Common myeloid progenitor, CD34-positive (primary cell): ENCODE measurements around the gene HTN3. TPM values are rescaled to one million over a fixed set of nuclear protein-coding genes. Genes with fewer than 3 reads are reported as not detected.
"Not testable (repeated sequence)": the region's sequence is repeated elsewhere in the genome, so short reads cannot be mapped to it uniquely, and the experiment has no call there.

Experiments
- CTCF ChIA-PET: fragments of 350-600 bp; sonication (Branson Sonifier 250); formaldehyde crosslinking; loops from one replicate; lab custom pipeline; 2021; ENCODE audit warnings: antibody characterized with exemption; lab: Charles Lee
- POLR2A ChIA-PET: fragments of 350-600 bp; sonication (Branson Sonifier 250); formaldehyde crosslinking; loops from one replicate; lab custom pipeline; 2021; ENCODE audit warnings: antibody characterized with exemption; lab: Charles Lee
- DNase-seq, 3 donors: peaks; one replicate each; pipeline versions ENCODE4 v3.0.0 to v3.0.0-alpha.2; 2013
- H3K27ac ChIP-seq, 2 experiments: 1 replicate in 1 of 2; 2 replicates in 1 of 2; pipeline ENCODE4 v1.7.0; 2013; ENCODE audit warnings: inconsistent platforms in 2 of 2, low read length in 2 of 2, mild to moderate bottlenecking in 2 of 2, low read depth in 1 of 2, moderate library complexity in 1 of 2; ENCODE audit not compliant: severe bottlenecking in 2 of 2, insufficient read depth in 1 of 2, poor library complexity in 1 of 2
- H3K27me3 ChIP-seq, 5 experiments: replicated peaks in 2 of 5; 1 replicate in 3 of 5; 2 replicates in 2 of 5; pipeline versions ENCODE4 v1.6.1 to v1.7.0; 2013; ENCODE audit warnings: low read length in 4 of 5, mild to moderate bottlenecking in 2 of 5, moderate library complexity in 2 of 5, inconsistent platforms in 1 of 5; ENCODE audit not compliant: insufficient read depth in 5 of 5, control insufficient read depth in 4 of 5
- H3K36me3 ChIP-seq, 4 experiments: 1 replicate in 2 of 4; 2 replicates in 2 of 4; pipeline versions ENCODE4 v1.6.1 to v1.7.0; 2013; ENCODE audit warnings: low read length in 3 of 4, control low read depth in 1 of 4, mild to moderate bottlenecking in 1 of 4; ENCODE audit not compliant: control insufficient read depth in 4 of 4, insufficient read depth in 4 of 4
- H3K4me1 ChIP-seq, 4 experiments: 1 replicate in 3 of 4; 2 replicates in 1 of 4; pipeline versions ENCODE4 v1.6.1 to v1.7.1; 2013; ENCODE audit warnings: low read length in 3 of 4, mild to moderate bottlenecking in 3 of 4, control low read depth in 1 of 4, inconsistent platforms in 1 of 4, moderate library complexity in 1 of 4; ENCODE audit not compliant: control insufficient read depth in 4 of 4, insufficient read depth in 4 of 4; ENCODE audit errors: control extremely low read depth in 1 of 4
- H3K4me3 ChIP-seq, 7 experiments: 1 replicate in 4 of 7; 2 replicates in 3 of 7; pipeline versions ENCODE4 v1.5.1 to v1.7.0; 2013; ENCODE audit warnings: mild to moderate bottlenecking in 7 of 7, low read length in 6 of 7, moderate library complexity in 6 of 7, inconsistent platforms in 2 of 7, low read depth in 2 of 7, control low read depth in 1 of 7; ENCODE audit not compliant: insufficient read depth in 4 of 7, control insufficient read depth in 1 of 7; ENCODE audit errors: extremely low read depth in 1 of 7
- H3K9me3 ChIP-seq, 5 experiments: 1 replicate in 4 of 5; 2 replicates in 1 of 5; pipeline versions ENCODE4 v1.6.1 to v1.7.1; 2013; ENCODE audit warnings: low read length in 4 of 5, mild to moderate bottlenecking in 2 of 5, inconsistent platforms in 1 of 5, low read depth in 1 of 5, moderate library complexity in 1 of 5; ENCODE audit not compliant: control insufficient read depth in 4 of 5, insufficient read depth in 2 of 5; ENCODE audit errors: control extremely low read depth in 1 of 5
- WGBS: methylation state at CpG from one replicate; pipeline ENCODE4 v1.1.5; 2013; ENCODE audit not compliant: insufficient coverage; 5-methylcytosine and 5-hydroxymethylcytosine counted together
- polyA plus RNA-seq: library from polyadenylated mRNA; unstranded; fragments of 120-200 nt; gene quantifications from one replicate; pipeline ENCODE4 v1.2.1, GENCODE V29; 2013

Gene HTN3
- not detected for polyA plus RNA-seq

DNA sequence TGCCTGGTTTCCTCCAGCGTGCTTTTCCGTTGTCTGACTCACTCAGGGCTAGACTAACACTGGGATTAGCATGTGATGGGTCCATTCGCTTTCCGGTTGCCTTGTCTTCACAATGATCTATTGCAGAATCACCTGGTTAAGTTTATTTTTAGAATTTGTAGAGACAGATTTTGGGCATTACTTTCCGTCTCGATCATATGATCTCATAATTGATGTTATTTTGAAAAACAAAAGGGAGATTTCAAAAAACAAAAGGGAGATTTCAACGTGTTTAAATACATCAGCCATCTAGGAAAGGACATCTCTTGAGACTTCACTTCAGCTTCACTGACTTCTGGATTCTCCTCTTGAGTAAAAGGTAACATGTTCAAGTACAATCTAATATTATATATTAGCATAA is at the start of gene HTN3:
TSS of gene HTN3 (plus strand) at position 301 of the 400 bp plus-strand sequence. CDS start 2,282 bp downstream, outside the sequence.
- H3K4me3 ChIP-seq, H3K9me3 ChIP-seq, H3K27me3 ChIP-seq, CTCF ChIA-PET, DNase-seq, POLR2A ChIA-PET, H3K4me1 ChIP-seq, H3K36me3 ChIP-seq, H3K27ac ChIP-seq: not testable (repeated sequence)
- WGBS, result 100% methylated on average over 3 of the region's 7 CpGs

DNA sequence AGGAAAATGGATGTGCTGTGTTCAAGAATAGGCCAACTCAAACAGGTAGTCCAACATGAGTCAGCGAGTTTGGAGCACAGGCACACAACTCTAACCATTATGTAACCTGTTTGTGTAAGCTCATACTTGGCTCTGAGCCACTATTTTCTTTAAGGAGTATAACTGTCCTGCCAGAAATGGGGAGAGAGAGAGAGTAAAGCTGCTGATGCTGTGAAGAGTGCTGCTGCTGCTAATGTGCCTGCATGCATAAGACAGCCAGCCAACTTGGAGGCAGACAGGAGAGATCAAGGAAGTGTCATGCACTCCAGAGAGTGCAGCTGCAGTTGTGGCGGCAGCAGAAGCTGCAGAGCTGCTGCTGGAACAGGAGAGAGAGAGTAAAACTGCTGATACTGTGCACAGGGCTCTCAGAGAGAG is 44.2 kb upstream of the HTN3 start:
- H3K9me3 ChIP-seq, result no peaks in the 10 kb centered on the region
- DNase-seq, result no peak
- H3K36me3 ChIP-seq, result no peaks in the 10 kb centered on the region
- H3K4me1 ChIP-seq, result no peaks in the 10 kb centered on the region
- no peak overlapping the region for H3K27ac ChIP-seq
- H3K4me3 ChIP-seq, result no peak overlapping the region
- ChIA-PET POLR2A (no interaction called here), CTCF (no interaction called here)
- H3K27me3 ChIP-seq, result no peaks in the 10 kb centered on the region
- 40% methylated on average over 2 of the region's 2 CpGs for WGBS

DNA sequence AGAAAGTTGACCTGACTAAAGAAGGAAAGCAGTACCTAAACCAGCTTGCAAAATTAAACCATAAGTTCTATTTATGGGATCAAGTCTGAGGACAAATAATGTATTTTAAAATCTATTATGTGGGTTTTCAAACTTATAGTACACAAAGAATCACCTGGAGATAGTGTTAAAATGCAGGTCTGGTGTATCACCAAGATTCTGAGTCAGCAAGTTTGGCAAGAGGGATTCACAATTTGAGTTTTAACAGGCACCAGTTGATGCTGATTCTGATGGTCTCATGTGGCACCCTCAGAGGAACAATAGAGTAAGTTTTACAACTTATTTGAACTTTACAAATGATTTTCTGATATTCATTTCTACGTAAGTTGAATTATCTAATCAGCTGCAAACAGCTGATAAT is 41.6 kb upstream of the HTN3 start:
- H3K36me3 ChIP-seq, result no peaks in the 10 kb centered on the region
- H3K27ac ChIP-seq, result no peak overlapping the region
- CTCF ChIA-PET, result no interaction called here
- H3K4me3 ChIP-seq, result no peak overlapping the region
- H3K9me3 ChIP-seq, result no peaks in the 10 kb centered on the region
- POLR2A ChIA-PET, result no interaction called here
- H3K27me3 ChIP-seq, result no peaks in the 10 kb centered on the region
- H3K4me1 ChIP-seq, result no peaks in the 10 kb centered on the region
- WGBS, result no CpG with 5 or more reads among the region's 1 CpG
- no peak for DNase-seq

DNA sequence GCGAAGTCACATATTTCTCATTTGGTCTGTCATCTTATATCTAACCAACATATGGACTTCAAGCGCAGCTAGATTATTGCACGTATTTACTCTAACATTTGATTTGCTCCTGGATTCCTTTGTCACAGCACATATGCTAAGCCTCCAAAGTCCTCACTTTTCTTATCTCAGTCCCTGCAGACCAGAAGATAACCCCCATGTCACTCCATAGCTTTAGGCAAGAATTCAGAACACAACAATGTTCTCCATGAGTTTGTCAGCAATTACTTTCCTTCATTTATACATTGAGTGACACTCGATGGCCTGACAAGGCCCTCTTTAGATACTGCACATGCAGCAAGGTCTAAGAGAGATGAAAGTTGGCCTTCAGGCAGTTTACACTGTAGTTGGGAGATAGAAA is 37.2 kb upstream of the HTN3 start:
- no peak overlapping the region for H3K27ac ChIP-seq
- no peaks in the 10 kb centered on the region for H3K27me3 ChIP-seq
- WGBS, result 97% methylated on average over 3 of the region's 4 CpGs
- no peak overlapping the region for H3K4me3 ChIP-seq
- CTCF ChIA-PET, result no interaction called here
- no peak for DNase-seq
- no peaks in the 10 kb centered on the region for H3K9me3 ChIP-seq
- no peaks in the 10 kb centered on the region for H3K4me1 ChIP-seq
- H3K36me3 ChIP-seq, result no peaks in the 10 kb centered on the region
- POLR2A ChIA-PET, result no interaction called here

DNA sequence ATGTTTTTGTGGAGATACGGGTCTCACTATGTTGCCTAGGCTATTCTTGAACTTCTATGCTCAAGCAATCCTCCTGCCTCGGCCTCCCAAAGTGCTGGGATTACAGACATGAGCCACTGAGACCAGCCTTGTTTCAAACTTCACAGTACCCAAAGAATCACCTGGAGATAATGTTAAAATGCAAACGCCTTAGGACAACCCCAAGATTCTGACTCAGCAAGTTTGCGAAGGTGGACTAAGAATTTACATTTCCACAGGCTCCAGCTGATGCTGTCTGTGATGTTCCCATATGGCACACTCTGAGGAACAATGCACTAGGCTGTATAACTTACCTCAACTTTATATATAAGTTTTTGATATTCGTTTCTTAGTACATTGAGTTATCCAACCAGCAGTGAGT is 33.5 kb upstream of the HTN3 start:
- H3K27ac ChIP-seq, result no peak overlapping the region
- H3K27me3 ChIP-seq, result no peaks in the 10 kb centered on the region
- H3K9me3 ChIP-seq, result no peaks in the 10 kb centered on the region
- DNase-seq, result no peak
- no peaks in the 10 kb centered on the region for H3K4me1 ChIP-seq
- no peak overlapping the region for H3K4me3 ChIP-seq
- 100% methylated on average over 1 of the region's 5 CpGs for WGBS
- H3K36me3 ChIP-seq, result no peaks in the 10 kb centered on the region
- POLR2A ChIA-PET, result no interaction called here
- CTCF ChIA-PET, result no interaction called here

DNA sequence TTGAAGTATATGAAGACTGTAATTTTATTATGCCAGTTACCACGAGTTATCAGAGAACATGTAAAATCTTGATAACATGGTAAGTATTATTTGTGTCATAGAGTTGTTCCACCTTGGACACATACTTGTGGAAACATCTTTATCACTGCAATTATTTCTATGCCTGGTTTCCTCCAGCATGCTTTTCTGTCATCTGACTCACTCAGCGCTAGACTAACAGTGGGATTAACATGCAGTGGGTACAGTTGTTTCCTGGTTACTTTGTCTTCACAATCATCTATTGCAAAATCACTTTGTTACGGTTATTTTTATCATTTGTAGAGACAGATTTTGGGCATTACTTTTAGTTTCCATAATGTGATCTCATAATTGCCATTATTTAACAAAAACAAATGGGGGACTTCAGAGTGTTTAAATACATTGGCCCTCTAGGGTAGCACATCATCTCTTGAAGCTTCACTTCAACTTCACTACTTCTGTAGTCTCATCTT is 32.7 kb upstream of the HTN3 start, which contains the start of gene STATH:
TSS of gene STATH (plus strand) at position 441 of the 491 bp plus-strand sequence. CDS start 2,472 bp downstream, outside the sequence.
- 60% methylated on average over 2 of the region's 3 CpGs for WGBS

DNA sequence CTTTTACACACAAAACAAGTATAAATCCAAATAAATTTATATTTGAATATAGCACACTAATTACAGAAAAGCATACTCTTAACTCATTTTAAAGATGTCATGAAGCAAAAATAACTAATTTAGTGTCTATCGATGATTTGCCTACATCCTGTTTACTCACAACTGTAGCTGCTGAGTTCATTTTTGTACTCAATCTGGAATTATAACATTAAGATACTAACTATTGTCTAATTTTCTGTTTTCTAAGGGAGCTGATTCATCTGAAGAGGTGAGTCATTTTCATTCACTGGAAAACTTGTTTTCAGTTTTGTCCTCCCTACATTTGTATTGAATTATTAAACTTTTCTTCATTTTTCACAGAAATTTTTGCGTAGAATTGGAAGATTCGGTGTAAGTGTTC is 28.8 kb upstream of the HTN3 start:
- H3K27me3 ChIP-seq, result no peaks in the 10 kb centered on the region
- ChIA-PET POLR2A (no interaction called here), CTCF (no interaction called here)
- no peak for DNase-seq
- no peaks in the 10 kb centered on the region for H3K36me3 ChIP-seq
- no peaks in the 10 kb centered on the region for H3K4me1 ChIP-seq
- H3K4me3 ChIP-seq, result no peak overlapping the region
- WGBS, result no CpG with 5 or more reads among the region's 3 CpGs
- no peak overlapping the region for H3K27ac ChIP-seq
- no peaks in the 10 kb centered on the region for H3K9me3 ChIP-seq

More for the DNA sequence above, 32.7 kb upstream of the HTN3 start, which contains the start of gene STATH:
- Histone ChIP-seq H3K36me3 (no peaks in the 10 kb centered on the region), H3K4me1 (no peaks in the 10 kb centered on the region), H3K27me3 (no peaks in the 10 kb centered on the region), H3K27ac (no peak within 1 kb of the TSS), H3K4me3 (no peak within 1 kb of the TSS), H3K9me3 (no peaks in the 10 kb centered on the region)
- ChIA-PET CTCF (no interaction called here), POLR2A (no interaction called here)
- no peak for DNase-seq
